H9 (cell line): ENCODE measurements around the gene TCEAL9. TPM values are rescaled to one million over a fixed set of nuclear protein-coding genes. Genes with fewer than 3 reads are reported as not detected.

ENCODE experiments used
- DNase-seq: peaks from one replicate; pipeline ENCODE4 v3.0.0-alpha.2; 2017
- H2AFZ ChIP-seq: one replicate; pipeline ENCODE4 v1.6.1; 2013; ENCODE audit warnings: mild to moderate bottlenecking, low read length, control low read depth, moderate library complexity
- H2AK5ac ChIP-seq: 2 replicates; pipeline ENCODE4 v1.6.1; 2013; ENCODE audit warnings: low read length, control low read depth, mixed read lengths; ENCODE audit not compliant: insufficient read length
- H2BK120ac ChIP-seq: one replicate; pipeline ENCODE4 v1.6.1; 2013; ENCODE audit warnings: low read depth, mild to moderate bottlenecking, low read length, control low read depth, inconsistent platforms; ENCODE audit not compliant: poor library complexity, severe bottlenecking
- H2BK12ac ChIP-seq: 2 replicates; pipeline ENCODE4 v1.6.1; 2013; ENCODE audit warnings: low read length, control low read depth, mixed read lengths, low read depth; ENCODE audit not compliant: insufficient read length
- H2BK15ac ChIP-seq: 2 replicates; pipeline ENCODE4 v1.6.1; 2013; ENCODE audit warnings: low read depth, low read length, control low read depth
- H2BK20ac ChIP-seq: one replicate; pipeline ENCODE4 v1.6.1; 2013; ENCODE audit warnings: low read depth, mild to moderate bottlenecking, low read length, control low read depth, inconsistent platforms; ENCODE audit not compliant: poor library complexity, severe bottlenecking
- H2BK5ac ChIP-seq: 2 replicates; pipeline ENCODE4 v1.6.1; 2013; ENCODE audit warnings: low read length, control low read depth, mixed read lengths; ENCODE audit not compliant: insufficient read length
- H3K14ac ChIP-seq: 2 replicates; pipeline ENCODE4 v1.6.1; 2013; ENCODE audit warnings: low read length, control low read depth; ENCODE audit not compliant: insufficient read depth
- H3K18ac ChIP-seq: 2 replicates; pipeline ENCODE4 v1.6.1; 2013; ENCODE audit warnings: low read depth, mild to moderate bottlenecking, mixed read lengths, low read length, control low read depth; ENCODE audit not compliant: insufficient read length
- H3K23ac ChIP-seq: 2 replicates; pipeline ENCODE4 v1.6.1; 2013; ENCODE audit warnings: low read length, control low read depth, mixed read lengths, low read depth; ENCODE audit not compliant: insufficient read length
- H3K23me2 ChIP-seq: 2 replicates; pipeline ENCODE4 v1.6.1; 2013; ENCODE audit warnings: low read depth, mild to moderate bottlenecking, mixed read lengths, low read length, control low read depth; ENCODE audit not compliant: insufficient read length, poor library complexity, severe bottlenecking
- H3K27ac ChIP-seq: 2 replicates; pipeline ENCODE4 v1.5.1; 2013; ENCODE audit warnings: low read length, control low read depth, mixed read lengths, low read depth; ENCODE audit not compliant: insufficient read length
- H3K27me3 ChIP-seq: 2 replicates; pipeline ENCODE4 v1.6.1; 2013; ENCODE audit warnings: low read length, control low read depth, inconsistent platforms; ENCODE audit not compliant: insufficient read depth
- H3K4ac ChIP-seq: 2 replicates; pipeline ENCODE4 v1.6.1; 2013; ENCODE audit warnings: low read depth, mild to moderate bottlenecking, control low read depth, inconsistent platforms, low read length, moderate library complexity
- H3K4me1 ChIP-seq: 2 replicates; pipeline ENCODE4 v1.6.1; 2013; ENCODE audit warnings: low read length, control low read depth, inconsistent platforms; ENCODE audit not compliant: insufficient read depth
- H3K4me2 ChIP-seq: 2 replicates; pipeline ENCODE4 v1.6.1; 2013; ENCODE audit warnings: low read length, control low read depth, mixed read lengths; ENCODE audit not compliant: insufficient read length, insufficient read depth
- H3K56ac ChIP-seq: 2 replicates; pipeline ENCODE4 v1.6.1; 2013; ENCODE audit warnings: low read depth, mild to moderate bottlenecking, mixed read lengths, low read length, control low read depth; ENCODE audit not compliant: insufficient read length
- H3K79me1 ChIP-seq: 2 replicates; pipeline ENCODE4 v1.6.1; 2013; ENCODE audit warnings: low read depth, mild to moderate bottlenecking, moderate library complexity, low read length, control low read depth, inconsistent platforms; ENCODE audit not compliant: insufficient read depth, poor library complexity, severe bottlenecking
- H3K79me2 ChIP-seq: 2 replicates; pipeline ENCODE4 v1.6.1; 2013; ENCODE audit warnings: low read length, control low read depth, inconsistent platforms; ENCODE audit not compliant: insufficient read depth
- H3K9ac ChIP-seq: 2 replicates; pipeline ENCODE4 v1.6.1; 2013; ENCODE audit warnings: low read length, control low read depth, mixed read lengths; ENCODE audit not compliant: insufficient read length; ENCODE audit errors: extremely low read depth
- H3K9me3 ChIP-seq: one replicate; pipeline ENCODE4 v1.6.1; 2013; ENCODE audit warnings: low read depth, low read length, inconsistent platforms; ENCODE audit not compliant: control insufficient read depth
- H3T11ph ChIP-seq: one replicate; pipeline ENCODE4 v1.6.1; 2013; ENCODE audit warnings: mild to moderate bottlenecking, low read length, control low read depth, inconsistent platforms
- H4K20me1 ChIP-seq: one replicate; pipeline ENCODE4 v1.6.1; 2013; ENCODE audit not compliant: control insufficient read depth, insufficient read length, insufficient read depth
- H4K5ac ChIP-seq: 2 replicates; pipeline ENCODE4 v1.6.1; 2013; ENCODE audit warnings: low read depth, mild to moderate bottlenecking, mixed read lengths, low read length, control low read depth; ENCODE audit not compliant: insufficient read length
- H4K8ac ChIP-seq: replicated peaks from 2 replicates; pipeline ENCODE4 v1.6.1; 2013; ENCODE audit warnings: low read length, control low read depth, mixed read lengths, low read depth; ENCODE audit not compliant: insufficient read length
- H4K91ac ChIP-seq: 2 replicates; pipeline ENCODE4 v1.6.1; 2013; ENCODE audit warnings: low read depth, mild to moderate bottlenecking, moderate library complexity, mixed read lengths, low read length, control low read depth; ENCODE audit not compliant: insufficient read length
- H3K27ac Mint-ChIP-seq, 3 experiments: 2 replicates in 2 of 3; 3 replicates in 1 of 3; pipeline ENCODE4 v1.8.0; 2020 to 2021; ENCODE audit warnings: mixed read lengths in 3 of 3, mild to moderate bottlenecking in 1 of 3, moderate library complexity in 1 of 3
- H3K27me3 Mint-ChIP-seq: 2 replicates; pipeline ENCODE4 v1.8.0; 2021; ENCODE audit warnings: low read depth, mild to moderate bottlenecking, moderate library complexity, mixed read lengths
- H3K36me3 Mint-ChIP-seq, 3 experiments: 2 replicates in 2 of 3; 3 replicates in 1 of 3; pipeline ENCODE4 v1.8.0; 2020 to 2021; ENCODE audit warnings: low read depth in 3 of 3, mixed read lengths in 3 of 3; ENCODE audit not compliant: insufficient read depth in 1 of 3
- H3K4me1 Mint-ChIP-seq, 2 experiments: 2 replicates each; pipeline ENCODE4 v1.8.0; 2020; ENCODE audit warnings: mixed read lengths in 2 of 2
- H3K4me3 Mint-ChIP-seq, 2 experiments: 2 replicates in 1 of 2; 3 replicates in 1 of 2; pipeline ENCODE4 v1.8.0; 2020 to 2021; ENCODE audit warnings: mild to moderate bottlenecking in 2 of 2, mixed read lengths in 2 of 2, moderate library complexity in 1 of 2
- H3K9me3 Mint-ChIP-seq, 2 experiments: 2 replicates in 1 of 2; 3 replicates in 1 of 2; pipeline ENCODE4 v1.8.0; 2020; ENCODE audit warnings: mild to moderate bottlenecking in 2 of 2, mixed read lengths in 2 of 2, moderate library complexity in 1 of 2
- CTCF ChIP-seq: fragments of 200-600 bp; sonication (generic); conservative IDR thresholded peaks from 3 replicates; pipeline ENCODE4 v1.8.0; 2021; ENCODE audit warnings: antibody characterized with exemption, mild to moderate bottlenecking
- WGBS: extraction: QIAGEN DNeasy Blood & Tissue Kit; methylation state at CpG from one replicate; pipeline ENCODE4 v1.1.7; 2013; ENCODE audit warnings: missing lambda C conversion rate, low lambda C conversion rate, mixed read lengths; ENCODE audit not compliant: insufficient read length; ENCODE audit errors: extremely low coverage; 5-methylcytosine and 5-hydroxymethylcytosine counted together
- total RNA-seq: library from RNA; stranded (reverse); gene quantifications from 2 replicates; pipeline ENCODE4 v1.2.1, GENCODE V29; 2021

Gene TCEAL9
- total RNA-seq, 1 experiment from 2014 or later = 30.5 TPM

GRCh38 chrX:103338663-103339062 is 17.6 kb upstream of the TCEAL9 start:
- no peaks in the 10 kb centered on the region for H3K9me3 ChIP-seq
- no peak overlapping the region for H2AFZ ChIP-seq
- no peak overlapping the region for H2BK20ac ChIP-seq
- H3K14ac ChIP-seq = no peak overlapping the region
- no peak overlapping the region for H4K5ac ChIP-seq
- H3K23me2 ChIP-seq = no peaks in the 10 kb centered on the region
- no peaks in the 10 kb centered on the region for H4K20me1 ChIP-seq
- H4K91ac ChIP-seq = no peak overlapping the region
- TF ChIP-seq CTCF = no peak
- H3K56ac ChIP-seq = no peak overlapping the region
- WGBS = no CpG with 5 or more reads among the region's 3 CpGs
- no peak overlapping the region for H3K4me2 ChIP-seq
- no peak overlapping the region for H3K27ac Mint-ChIP-seq
- H3K4ac ChIP-seq = no peak overlapping the region
- no peaks in the 10 kb centered on the region for H3K4me1 ChIP-seq
- H3K27me3 ChIP-seq = no peaks in the 10 kb centered on the region
- H2BK120ac ChIP-seq = no peak overlapping the region
- no peak for DNase-seq
- H4K8ac ChIP-seq = no peak overlapping the region
- no peaks in the 10 kb centered on the region for H3K36me3 Mint-ChIP-seq
- no peaks in the 10 kb centered on the region for H3K27me3 Mint-ChIP-seq
- no peak overlapping the region for H3K18ac ChIP-seq
- peaks cover 0 to 39% of the 10 kb centered on the region in 2 experiments; a peak in 3 of 5 replicates for H3K9me3 Mint-ChIP-seq
- no peak overlapping the region for H2AK5ac ChIP-seq
- H3K79me1 ChIP-seq = no peaks in the 10 kb centered on the region
- peaks cover 3 to 10% of the 10 kb centered on the region in 2 experiments; a peak in 3 of 4 replicates for H3K4me1 Mint-ChIP-seq
- H3K9ac ChIP-seq = no peak overlapping the region
- H3K23ac ChIP-seq = no peak overlapping the region
- no peak overlapping the region for H2BK12ac ChIP-seq
- no peak overlapping the region for H3T11ph ChIP-seq
- H3K79me2 ChIP-seq = no peaks in the 10 kb centered on the region
- no peak overlapping the region for H3K27ac ChIP-seq
- H2BK15ac ChIP-seq = no peak overlapping the region
- no peak overlapping the region for H2BK5ac ChIP-seq
- H3K4me3 Mint-ChIP-seq = no peak overlapping the region
